ENCODE measurements around the gene NKAIN2.
"Not testable (repeated sequence)": the region's sequence is repeated elsewhere in the genome, so short reads cannot be mapped to it uniquely, and the experiment has no call there.

The NKAIN2 gene

GRCh38 chr6:124356276-124356810 is 552.7 kb downstream of the NKAIN2 start:
- DNase-seq: no peak

GRCh38 chr6:124356811-124357210 is 553.1 kb downstream of the NKAIN2 start:
- DNase-seq: no peak

GRCh38 chr6:124368131-124368530 is 564.5 kb downstream of the NKAIN2 start:
- DNase-seq: no peak

GRCh38 chr6:124371974-124372475 is 568.4 kb downstream of the NKAIN2 start:
- no peak for DNase-seq

GRCh38 chr6:124373386-124373785 is 569.7 kb downstream of the NKAIN2 start:
- no peak for DNase-seq

- peak; percentile 14 for DNase-seq
These were observed 585.5 kb downstream of the NKAIN2 start for GRCh38 chr6:124389127-124389526.

- no peak for DNase-seq
These were observed 589.9 kb downstream of the NKAIN2 start for GRCh38 chr6:124393536-124393935.

GRCh38 chr6:124396361-124396760 is 592.7 kb downstream of the NKAIN2 start:
- no peak for DNase-seq

- DNase-seq: peak; percentile 54
These were observed 596.8 kb downstream of the NKAIN2 start for GRCh38 chr6:124400261-124400999.

- not testable (repeated sequence) for DNase-seq
These were observed 606.8 kb downstream of the NKAIN2 start for GRCh38 chr6:124410425-124410824.

- DNase-seq: not testable (repeated sequence)
These were observed 609.0 kb downstream of the NKAIN2 start for GRCh38 chr6:124412657-124413056.

- DNase-seq: peak; percentile 58
These were observed 616.6 kb downstream of the NKAIN2 start for GRCh38 chr6:124420116-124420840.

- no peak for DNase-seq
These were observed 620.0 kb downstream of the NKAIN2 start for GRCh38 chr6:124423621-124424020.

GRCh38 chr6:124430740-124431318 is 627.2 kb downstream of the NKAIN2 start:
- DNase-seq: no peak

- no peak for DNase-seq
These were observed 629.0 kb downstream of the NKAIN2 start for GRCh38 chr6:124432620-124433019.

- no peak for DNase-seq
These were observed 629.9 kb downstream of the NKAIN2 start for GRCh38 chr6:124433387-124434160.

GRCh38 chr6:124434421-124434820 is 630.8 kb downstream of the NKAIN2 start:
- no peak for DNase-seq

GRCh38 chr6:124436803-124437202 is 633.1 kb downstream of the NKAIN2 start:
- DNase-seq: no peak

- DNase-seq: no peak
These were observed 634.9 kb downstream of the NKAIN2 start for GRCh38 chr6:124438546-124439065.

- no peak for DNase-seq
These were observed 637.8 kb downstream of the NKAIN2 start for GRCh38 chr6:124441450-124441849.

GRCh38 chr6:124443541-124443940 is 639.9 kb downstream of the NKAIN2 start:
- no peak for DNase-seq

- peak; percentile 53 for DNase-seq
These were observed 641.9 kb downstream of the NKAIN2 start for GRCh38 chr6:124445581-124445980.
